A549 (cell line): ENCODE data around the gene PRDM12.

ENCODE experiments used
- FOSL2 ChIP-seq, 2 experiments: fragments of 450-650 bp in 1 of 2; fragments of >200 bp in 1 of 2; sonication (Bioruptor Twin) in 1 of 2; formaldehyde crosslinking; IDR thresholded peaks; 2 replicates each; pipeline versions ENCODE4 v1.5.0 to v1.6.1; 2016 to 2020; ENCODE audit warnings: mild to moderate bottlenecking in 1 of 2, moderate library complexity in 1 of 2
- MAZ ChIP-seq: fragments of 150-350 bp; IDR thresholded peaks from 2 replicates; pipeline ENCODE4 v1.6.1; 2014; ENCODE audit warnings: antibody characterized with exemption, low read depth, low read length, borderline replicate concordance
- POLR2A ChIP-seq: IDR thresholded peaks from 2 replicates; pipeline ENCODE4 v1.6.1; 2012; ENCODE audit warnings: mild to moderate bottlenecking, low read length
- POLR2AphosphoS2 ChIP-seq: conservative IDR thresholded peaks from 2 replicates; pipeline ENCODE4 v1.6.1; 2012; ENCODE audit warnings: low read length, improper control_type of control experiment, inconsistent platforms
- TF ChIP-seq, protein P1 (sequence below): fragments of 200-600 bp; sonication (generic); IDR thresholded peaks from 2 replicates; pipeline ENCODE4 v1.6.1; 2016; ENCODE audit warnings: antibody characterized with exemption, mild to moderate bottlenecking, moderate library complexity
- TF ChIP-seq, protein P2 (sequence below): fragments of 150-350 bp; IDR thresholded peaks from 2 replicates; pipeline ENCODE4 v1.6.1; 2014; ENCODE audit warnings: low read depth, mild to moderate bottlenecking, low read length
- TF ChIP-seq, protein P3 (sequence below): fragments of 450-650 bp; IDR thresholded peaks from 2 replicates; pipeline ENCODE4 v1.6.1; 2014; ENCODE audit warnings: antibody characterized with exemption
- TF ChIP-seq, protein P4 (sequence below): fragments of >200 bp; sonication (Bioruptor Twin); formaldehyde crosslinking; IDR thresholded peaks from 3 replicates; pipeline ENCODE4 v1.5.1; 2016

DNA sequence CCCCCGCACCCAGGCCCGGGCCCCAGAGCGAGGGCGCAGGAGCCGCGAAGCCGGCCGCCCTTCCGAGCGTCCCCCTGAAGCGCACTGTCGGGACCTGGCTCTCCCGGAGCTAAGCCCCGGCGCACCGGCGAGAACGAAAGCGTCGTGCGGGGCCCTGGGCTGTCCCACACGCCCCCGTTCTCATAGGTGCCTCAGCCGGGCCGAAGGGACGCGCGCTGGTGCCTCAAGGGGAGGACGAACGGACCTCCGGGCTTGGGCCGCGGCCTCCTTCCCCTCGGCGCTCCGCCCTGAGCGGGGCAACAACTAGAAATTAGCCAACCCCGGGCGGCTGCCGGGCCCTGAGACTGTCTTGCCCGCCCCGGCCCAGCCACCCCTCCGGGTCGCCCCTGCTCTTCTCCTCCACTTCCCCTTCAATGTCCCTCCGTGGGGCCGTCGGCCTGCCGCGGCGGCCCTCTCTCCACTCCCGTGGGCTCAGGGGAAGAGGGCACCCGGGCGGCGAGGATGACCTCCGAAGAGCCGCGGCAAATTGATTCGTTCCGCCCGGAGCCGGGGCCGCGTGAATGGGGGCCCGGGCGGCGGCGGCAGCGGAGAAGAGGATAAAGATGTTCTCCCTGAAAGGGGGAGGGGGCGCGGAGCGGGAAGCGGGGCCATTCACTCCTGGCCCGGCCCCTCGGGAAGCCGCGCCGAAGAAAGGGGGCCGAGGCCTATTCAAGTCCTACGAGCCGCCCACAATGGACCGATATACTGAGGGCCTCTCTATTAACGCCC lies 3.5 kb upstream of the PRDM12 start:
- TF ChIP-seq, protein P1, sequence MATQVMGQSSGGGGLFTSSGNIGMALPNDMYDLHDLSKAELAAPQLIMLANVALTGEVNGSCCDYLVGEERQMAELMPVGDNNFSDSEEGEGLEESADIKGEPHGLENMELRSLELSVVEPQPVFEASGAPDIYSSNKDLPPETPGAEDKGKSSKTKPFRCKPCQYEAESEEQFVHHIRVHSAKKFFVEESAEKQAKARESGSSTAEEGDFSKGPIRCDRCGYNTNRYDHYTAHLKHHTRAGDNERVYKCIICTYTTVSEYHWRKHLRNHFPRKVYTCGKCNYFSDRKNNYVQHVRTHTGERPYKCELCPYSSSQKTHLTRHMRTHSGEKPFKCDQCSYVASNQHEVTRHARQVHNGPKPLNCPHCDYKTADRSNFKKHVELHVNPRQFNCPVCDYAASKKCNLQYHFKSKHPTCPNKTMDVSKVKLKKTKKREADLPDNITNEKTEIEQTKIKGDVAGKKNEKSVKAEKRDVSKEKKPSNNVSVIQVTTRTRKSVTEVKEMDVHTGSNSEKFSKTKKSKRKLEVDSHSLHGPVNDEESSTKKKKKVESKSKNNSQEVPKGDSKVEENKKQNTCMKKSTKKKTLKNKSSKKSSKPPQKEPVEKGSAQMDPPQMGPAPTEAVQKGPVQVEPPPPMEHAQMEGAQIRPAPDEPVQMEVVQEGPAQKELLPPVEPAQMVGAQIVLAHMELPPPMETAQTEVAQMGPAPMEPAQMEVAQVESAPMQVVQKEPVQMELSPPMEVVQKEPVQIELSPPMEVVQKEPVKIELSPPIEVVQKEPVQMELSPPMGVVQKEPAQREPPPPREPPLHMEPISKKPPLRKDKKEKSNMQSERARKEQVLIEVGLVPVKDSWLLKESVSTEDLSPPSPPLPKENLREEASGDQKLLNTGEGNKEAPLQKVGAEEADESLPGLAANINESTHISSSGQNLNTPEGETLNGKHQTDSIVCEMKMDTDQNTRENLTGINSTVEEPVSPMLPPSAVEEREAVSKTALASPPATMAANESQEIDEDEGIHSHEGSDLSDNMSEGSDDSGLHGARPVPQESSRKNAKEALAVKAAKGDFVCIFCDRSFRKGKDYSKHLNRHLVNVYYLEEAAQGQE = no peak
- TF ChIP-seq, protein P2, sequence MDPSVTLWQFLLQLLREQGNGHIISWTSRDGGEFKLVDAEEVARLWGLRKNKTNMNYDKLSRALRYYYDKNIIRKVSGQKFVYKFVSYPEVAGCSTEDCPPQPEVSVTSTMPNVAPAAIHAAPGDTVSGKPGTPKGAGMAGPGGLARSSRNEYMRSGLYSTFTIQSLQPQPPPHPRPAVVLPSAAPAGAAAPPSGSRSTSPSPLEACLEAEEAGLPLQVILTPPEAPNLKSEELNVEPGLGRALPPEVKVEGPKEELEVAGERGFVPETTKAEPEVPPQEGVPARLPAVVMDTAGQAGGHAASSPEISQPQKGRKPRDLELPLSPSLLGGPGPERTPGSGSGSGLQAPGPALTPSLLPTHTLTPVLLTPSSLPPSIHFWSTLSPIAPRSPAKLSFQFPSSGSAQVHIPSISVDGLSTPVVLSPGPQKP = no peak
- TF ChIP-seq POLR2AphosphoS2 (no peak), POLR2A (no peak), FOSL2 (IDR thresholded peaks at IDR 0.05) (no peak), FOSL2 (CRISPR knock-in tag; IDR thresholded peaks at IDR 0.05) (no peak), MAZ (no peak)
- TF ChIP-seq, protein P3, sequence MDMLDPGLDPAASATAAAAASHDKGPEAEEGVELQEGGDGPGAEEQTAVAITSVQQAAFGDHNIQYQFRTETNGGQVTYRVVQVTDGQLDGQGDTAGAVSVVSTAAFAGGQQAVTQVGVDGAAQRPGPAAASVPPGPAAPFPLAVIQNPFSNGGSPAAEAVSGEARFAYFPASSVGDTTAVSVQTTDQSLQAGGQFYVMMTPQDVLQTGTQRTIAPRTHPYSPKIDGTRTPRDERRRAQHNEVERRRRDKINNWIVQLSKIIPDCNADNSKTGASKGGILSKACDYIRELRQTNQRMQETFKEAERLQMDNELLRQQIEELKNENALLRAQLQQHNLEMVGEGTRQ = no peak
- TF ChIP-seq, protein P4, sequence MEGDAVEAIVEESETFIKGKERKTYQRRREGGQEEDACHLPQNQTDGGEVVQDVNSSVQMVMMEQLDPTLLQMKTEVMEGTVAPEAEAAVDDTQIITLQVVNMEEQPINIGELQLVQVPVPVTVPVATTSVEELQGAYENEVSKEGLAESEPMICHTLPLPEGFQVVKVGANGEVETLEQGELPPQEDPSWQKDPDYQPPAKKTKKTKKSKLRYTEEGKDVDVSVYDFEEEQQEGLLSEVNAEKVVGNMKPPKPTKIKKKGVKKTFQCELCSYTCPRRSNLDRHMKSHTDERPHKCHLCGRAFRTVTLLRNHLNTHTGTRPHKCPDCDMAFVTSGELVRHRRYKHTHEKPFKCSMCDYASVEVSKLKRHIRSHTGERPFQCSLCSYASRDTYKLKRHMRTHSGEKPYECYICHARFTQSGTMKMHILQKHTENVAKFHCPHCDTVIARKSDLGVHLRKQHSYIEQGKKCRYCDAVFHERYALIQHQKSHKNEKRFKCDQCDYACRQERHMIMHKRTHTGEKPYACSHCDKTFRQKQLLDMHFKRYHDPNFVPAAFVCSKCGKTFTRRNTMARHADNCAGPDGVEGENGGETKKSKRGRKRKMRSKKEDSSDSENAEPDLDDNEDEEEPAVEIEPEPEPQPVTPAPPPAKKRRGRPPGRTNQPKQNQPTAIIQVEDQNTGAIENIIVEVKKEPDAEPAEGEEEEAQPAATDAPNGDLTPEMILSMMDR = no peak
